OCI-LY1 (cell line): ENCODE data around the gene GNPTG.

Experiments
- EZH2 ChIP-seq: fragments of 200-600 bp; sonication (generic), shearing (Covaris generic); IDR thresholded peaks from 2 replicates; pipeline ENCODE4 v1.8.0; 2017; ENCODE audit warnings: borderline replicate concordance, mixed run types, mild to moderate bottlenecking, antibody characterized with exemption, low read length, moderate library complexity, mixed read lengths
- TF ChIP-seq, protein P1 (sequence below): fragments of 200-600 bp; sonication (generic), shearing (Covaris generic); IDR thresholded peaks from 2 replicates; pipeline ENCODE4 v1.5.1; 2017; ENCODE audit warnings: mild to moderate bottlenecking, antibody characterized with exemption, low read length, moderate library complexity, mixed read lengths

DNA sequence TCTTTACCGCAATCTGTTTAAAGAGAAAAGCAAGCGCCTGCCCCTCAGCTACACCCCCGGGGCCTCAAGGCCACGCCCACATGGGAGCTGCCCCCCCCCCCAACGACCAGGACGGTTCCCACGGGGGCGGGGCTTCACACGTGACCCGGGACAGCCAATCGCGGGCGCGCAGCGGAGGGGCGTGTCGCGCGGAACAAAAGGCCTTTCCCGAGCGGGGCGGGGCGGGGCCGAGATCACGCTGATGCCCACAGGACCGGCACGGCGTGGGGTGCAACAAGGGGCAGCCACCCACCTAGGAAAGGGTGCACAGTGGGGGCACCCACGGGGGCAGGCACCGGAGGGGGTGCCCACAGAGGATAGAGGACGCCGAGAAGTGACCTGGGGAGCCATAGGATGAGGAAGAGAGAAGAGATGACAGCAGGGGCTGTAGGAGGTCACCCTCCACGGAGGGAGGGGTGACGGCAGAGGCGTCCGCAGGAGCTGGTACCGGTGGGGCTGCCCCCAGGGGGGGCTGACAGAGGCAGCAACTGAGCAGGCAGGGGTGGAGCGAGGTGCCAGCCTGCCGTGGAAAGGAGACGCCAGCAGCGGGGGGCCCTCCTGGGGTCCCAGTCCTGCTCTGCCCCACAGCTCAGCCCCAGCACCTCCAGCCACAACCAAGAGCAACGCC lies 56.6 kb downstream of the GNPTG start:
- TF ChIP-seq, protein P1, sequence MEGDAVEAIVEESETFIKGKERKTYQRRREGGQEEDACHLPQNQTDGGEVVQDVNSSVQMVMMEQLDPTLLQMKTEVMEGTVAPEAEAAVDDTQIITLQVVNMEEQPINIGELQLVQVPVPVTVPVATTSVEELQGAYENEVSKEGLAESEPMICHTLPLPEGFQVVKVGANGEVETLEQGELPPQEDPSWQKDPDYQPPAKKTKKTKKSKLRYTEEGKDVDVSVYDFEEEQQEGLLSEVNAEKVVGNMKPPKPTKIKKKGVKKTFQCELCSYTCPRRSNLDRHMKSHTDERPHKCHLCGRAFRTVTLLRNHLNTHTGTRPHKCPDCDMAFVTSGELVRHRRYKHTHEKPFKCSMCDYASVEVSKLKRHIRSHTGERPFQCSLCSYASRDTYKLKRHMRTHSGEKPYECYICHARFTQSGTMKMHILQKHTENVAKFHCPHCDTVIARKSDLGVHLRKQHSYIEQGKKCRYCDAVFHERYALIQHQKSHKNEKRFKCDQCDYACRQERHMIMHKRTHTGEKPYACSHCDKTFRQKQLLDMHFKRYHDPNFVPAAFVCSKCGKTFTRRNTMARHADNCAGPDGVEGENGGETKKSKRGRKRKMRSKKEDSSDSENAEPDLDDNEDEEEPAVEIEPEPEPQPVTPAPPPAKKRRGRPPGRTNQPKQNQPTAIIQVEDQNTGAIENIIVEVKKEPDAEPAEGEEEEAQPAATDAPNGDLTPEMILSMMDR = no peak
- no peak for TF ChIP-seq EZH2
